PC-9 (cell line): Measurements from ENCODE around the gene AIRE. TPM values are rescaled to one million over a fixed set of nuclear protein-coding genes. Genes with fewer than 3 reads are reported as not detected.

Experiments
- BruUV-seq: library from RNA; stranded (reverse); fragments of 400-500 nt; replicated peaks from 2 replicates; lab custom pipeline; 2021; lab: Mats Ljungman, UMichigan
- CTCF ChIA-PET: fragments of 300-600 bp; sonication (Branson Sonifier 250); formaldehyde crosslinking; loops from one replicate; lab custom pipeline; 2022; ENCODE audit warnings: antibody characterized with exemption; lab: Charles Lee
- POLR2A ChIA-PET: fragments of 300-600 bp; sonication (Branson Sonifier 250); formaldehyde crosslinking; loops from one replicate; lab custom pipeline; 2022; ENCODE audit warnings: antibody characterized with exemption; ENCODE audit not compliant: unreplicated experiment; lab: Charles Lee
- DNase-seq, 2 experiments: peaks; one replicate each; pipeline versions ENCODE4 v3.0.0 to v3.0.0-alpha.2; 2015 to 2022; ENCODE audit warnings: mixed read lengths in 1 of 2
- H2AFZ ChIP-seq: fragments of 200-600 bp; sonication (generic); 2 replicates; pipeline ENCODE4 v1.8.1; 2017; ENCODE audit warnings: antibody characterized with exemption
- H3F3A ChIP-seq: fragments of 200-600 bp; sonication (generic); 2 replicates; pipeline ENCODE4 v1.8.1; 2017; ENCODE audit warnings: antibody characterized with exemption, mild to moderate bottlenecking, low read depth; ENCODE audit not compliant: insufficient read depth
- H3K27ac ChIP-seq: fragments of 200-600 bp; sonication (generic); 2 replicates; pipeline ENCODE4 v1.6.1; 2016; ENCODE audit warnings: mixed run types
- H3K27me3 ChIP-seq: fragments of 200-600 bp; sonication (generic); 2 replicates; pipeline ENCODE4 v1.6.1; 2016; ENCODE audit warnings: low read depth, mixed run types; ENCODE audit not compliant: insufficient read depth
- H3K36me3 ChIP-seq: fragments of 200-600 bp; sonication (generic); 2 replicates; pipeline ENCODE4 v1.6.1; 2016; ENCODE audit warnings: low read depth, mixed run types
- H3K4me1 ChIP-seq: fragments of 200-600 bp; sonication (generic); replicated peaks from 2 replicates; pipeline ENCODE4 v1.6.1; 2016; ENCODE audit warnings: mixed run types; ENCODE audit not compliant: insufficient read depth
- H3K4me2 ChIP-seq: fragments of 200-600 bp; sonication (generic); 2 replicates; pipeline ENCODE4 v1.6.1; 2017; ENCODE audit warnings: mixed run types
- H3K4me3 ChIP-seq: fragments of 200-600 bp; sonication (generic); 2 replicates; pipeline ENCODE4 v1.6.1; 2016; ENCODE audit warnings: mixed run types
- H3K79me2 ChIP-seq: fragments of 200-600 bp; sonication (generic); 2 replicates; pipeline ENCODE4 v1.6.1; 2017; ENCODE audit warnings: low read depth, mixed run types
- H3K9me2 ChIP-seq: fragments of 200-600 bp; sonication (generic); 2 replicates; pipeline ENCODE4 v1.8.1; 2017; ENCODE audit warnings: mild to moderate bottlenecking; ENCODE audit not compliant: insufficient read depth
- H3K9me3 ChIP-seq: fragments of 200-600 bp; sonication (generic); 2 replicates; pipeline ENCODE4 v1.8.1; 2016; ENCODE audit warnings: low read depth; ENCODE audit not compliant: insufficient read depth
- H4K20me1 ChIP-seq: fragments of 200-600 bp; sonication (generic); 2 replicates; pipeline ENCODE4 v1.8.1; 2017; ENCODE audit not compliant: insufficient read depth
- CTCF ChIP-seq: fragments of 200-600 bp; sonication (generic); conservative IDR thresholded peaks from 2 replicates; pipeline ENCODE4 v1.6.1; 2017; ENCODE audit warnings: mixed run types, antibody characterized with exemption, mild to moderate bottlenecking, moderate library complexity
- EZH2 ChIP-seq: fragments of 200-600 bp; sonication (generic); IDR thresholded peaks from 2 replicates; pipeline ENCODE4 v1.8.0; 2017; ENCODE audit warnings: antibody characterized with exemption, low read depth
- intact Hi-C: fragments of 100-400 bp; cut with micrococcal nuclease; formaldehyde crosslinking; loops from one replicate; pipeline ENCODE4 v1.10.0; 2022; ENCODE audit not compliant: unreplicated experiment
- total RNA-seq: library from RNA; stranded (reverse); gene quantifications from 2 replicates; pipeline ENCODE4 v1.2.3, GENCODE V29; 2021

Gene AIRE
- total RNA-seq, 1 experiment from 2014 or later, result not detected

GRCh38 chr21:44260791-44261631 is 24.7 kb upstream of the AIRE start:
- intact Hi-C loops, result no loop called here
- Histone ChIP-seq H3K36me3 (no peaks in the 10 kb centered on the region), H3K27me3 (no peaks in the 10 kb centered on the region), H3K27ac (no peak overlapping the region), H3K4me3 (no peak overlapping the region), H3K9me3 (no peaks in the 10 kb centered on the region), H3K79me2 (no peaks in the 10 kb centered on the region), H3K4me2 (no peak overlapping the region), H3K4me1 (peaks cover 10% of the 10 kb centered on the region), H2AFZ (no peak overlapping the region), H4K20me1 (no peaks in the 10 kb centered on the region), H3K9me2 (no peaks in the 10 kb centered on the region), H3F3A (no peaks in the 10 kb centered on the region)
- CTCF ChIA-PET, result no interaction called here
- DNase-seq, result no peak
- no TSS peak for BruUV-seq
- no peak for TF ChIP-seq EZH2
- TF ChIP-seq CTCF, result no peak
- POLR2A ChIA-PET, result no interaction called here

GRCh38 chr21:44261675-44262295 is 23.9 kb upstream of the AIRE start, which contains the start of gene DNMT3L:
Gene DNMT3L (minus strand): TSS chr21:44261897. CDS start chr21:44261259, 638 bp downstream.
- Histone ChIP-seq H3K27me3 (no peaks in the 10 kb centered on the region), H3K36me3 (no peaks in the 10 kb centered on the region), H3F3A (no peaks in the 10 kb centered on the region), H3K27ac (no peak within 1 kb of the TSS), H3K4me1 (peaks cover 2% of the 10 kb centered on the region), H3K9me3 (no peaks in the 10 kb centered on the region), H3K79me2 (no peaks in the 10 kb centered on the region), H3K4me3 (no peak within 1 kb of the TSS), H4K20me1 (no peaks in the 10 kb centered on the region), H3K4me2 (no peak within 1 kb of the TSS), H2AFZ (no peak within 1 kb of the TSS), H3K9me2 (no peaks in the 10 kb centered on the region)
- no peak for DNase-seq
- intact Hi-C loops, result no loop called here
- BruUV-seq, result no TSS peak
- TF ChIP-seq EZH2 (no peak), CTCF (no peak)
- ChIA-PET POLR2A (no interaction called here), CTCF (no interaction called here)

- Histone ChIP-seq H3K4me1 (no peaks in the 10 kb centered on the region), H3F3A (no peaks in the 10 kb centered on the region), H4K20me1 (no peaks in the 10 kb centered on the region), H3K79me2 (no peaks in the 10 kb centered on the region), H3K4me2 (no peak overlapping the region), H3K36me3 (no peaks in the 10 kb centered on the region), H3K9me3 (no peaks in the 10 kb centered on the region), H3K27ac (no peak overlapping the region), H3K4me3 (no peak overlapping the region), H3K9me2 (no peaks in the 10 kb centered on the region), H2AFZ (no peak overlapping the region), H3K27me3 (no peaks in the 10 kb centered on the region)
- intact Hi-C loops, result no loop called here
- POLR2A ChIA-PET, result no interaction called here
- CTCF ChIA-PET, result no interaction called here
- BruUV-seq, result no TSS peak
- DNase-seq, result no peak
- TF ChIP-seq CTCF (no peak), EZH2 (no peak)
These were observed 23.2 kb upstream of the AIRE start for GRCh38 chr21:44262338-44263056.
